ENCODE data around the gene CTSL. TPM values are rescaled to one million over a fixed set of nuclear protein-coding genes. Genes with fewer than 3 reads are reported as not detected.

CTSL gene
- total RNA-seq (2022) (84.2 and 141 TPM in 2 replicates), Bru-seq, nascent RNA (percentile 92 among the genes with signal in this experiment), BruChase-seq, experiment 1, labeled RNA remaining after a 6-hour chase (percentile 97 among the genes with signal in this experiment), BruChase-seq, experiment 2, labeled RNA remaining after a 2-hour chase (percentile 93 among the genes with signal in this experiment)
- long read RNA-seq, transcript CTSL-203 (8 exons, 2,177 nt) = major isoform, 63 of 283 reads
- long read RNA-seq, transcript CTSL-201 (8 exons, 1,436 nt) = minor isoform, 42 of 283 reads
- long read RNA-seq, partial matches to known transcripts = 135 of 283 reads
- long read RNA-seq, other reads (novel, unspliced or antisense) = 43 of 283 reads

- BruUV-seq (replicated peaks) = TSS peak; percentile 29
- TF ChIP-seq CTCF (IDR thresholded peaks at IDR 0.05; ENCODE audit: unreplicated experiment) = peak; percentile 26
- H3K4me1 Mint-ChIP-seq (ENCODE audit: insufficient read depth, unreplicated experiment) = peaks cover 6% of the 10 kb centered on the region
- peak within 1 kb of the TSS; percentile 98 for H3K4me3 Mint-ChIP-seq (ENCODE audit: unreplicated experiment)
- CTCF ChIA-PET = interaction anchor here (1.0 to 2.1 kb wide), 6 partner anchors 10 to 86 kb away, joined by 3 to 10 read pairs (median 4); no protein-coding TSS in a partner anchor
- peak; percentile 78 for DNase-seq (ENCODE audit: unreplicated experiment)
- peak within 1 kb of the TSS; percentile 99 for H3K27ac Mint-ChIP-seq (ENCODE audit: low read depth, unreplicated experiment)
- POLR2A ChIA-PET = interaction anchor here (0.5 to 3.0 kb wide), 22 partner anchors 9 to 661 kb away, joined by 3 to 36 read pairs (median 4); no protein-coding TSS in a partner anchor
- H3K9me3 Mint-ChIP-seq (ENCODE audit: unreplicated experiment) = no peaks in the 10 kb centered on the region
- peaks cover 17% of the 10 kb centered on the region for H3K36me3 Mint-ChIP-seq (ENCODE audit: insufficient read depth, unreplicated experiment)
- intact Hi-C loops (cut with micrococcal nuclease) = loop anchor here (1.0 to 2.0 kb wide), 3 partner anchors 41 to 86 kb away; no protein-coding TSS in a partner anchor
- H3K27me3 Mint-ChIP-seq (ENCODE audit: insufficient read depth, unreplicated experiment) = no peaks in the 10 kb centered on the region
These were observed at the start of gene CTSL for GRCh38 chr9:87725900-87726709. Gene CTSL (plus strand): TSS chr9:87726119. CDS start chr9:87727604, 1,485 bp downstream.

GRCh38 chr9:87676976-87677775 is 48.7 kb upstream of the CTSL start:
- no TSS peak for BruUV-seq (replicated peaks)
- Mint-ChIP-seq H3K36me3 (ENCODE audit: insufficient read depth, unreplicated experiment) (peaks cover 7% of the 10 kb centered on the region), H3K27me3 (ENCODE audit: insufficient read depth, unreplicated experiment) (no peaks in the 10 kb centered on the region), H3K9me3 (ENCODE audit: unreplicated experiment) (no peaks in the 10 kb centered on the region), H3K27ac (ENCODE audit: low read depth, unreplicated experiment) (no peak overlapping the region), H3K4me3 (ENCODE audit: unreplicated experiment) (no peak overlapping the region), H3K4me1 (ENCODE audit: insufficient read depth, unreplicated experiment) (no peaks in the 10 kb centered on the region)
- POLR2A ChIA-PET = interaction anchor here (1.0 kb wide), 1 partner anchor 49 kb away, joined by 3 read pairs; the partner anchor contains the start of gene CTSL
- DNase-seq (ENCODE audit: unreplicated experiment) = no peak
- intact Hi-C loops (cut with micrococcal nuclease) = no loop called here
- TF ChIP-seq CTCF (IDR thresholded peaks at IDR 0.05; ENCODE audit: unreplicated experiment) = no peak
- CTCF ChIA-PET = interaction anchor here (0.6 to 4.5 kb wide), 10 partner anchors 10 to 1262 kb away, joined by 3 to 39 read pairs (median 3); no protein-coding TSS in a partner anchor

- intact Hi-C loops (cut with micrococcal nuclease) = loop anchor here (1.0 kb wide), 1 partner anchor 134 kb away; no protein-coding TSS in a partner anchor
- Mint-ChIP-seq H3K36me3 (ENCODE audit: insufficient read depth, unreplicated experiment) (peaks cover 11% of the 10 kb centered on the region), H3K4me3 (ENCODE audit: unreplicated experiment) (no peak overlapping the region), H3K27me3 (ENCODE audit: insufficient read depth, unreplicated experiment) (no peaks in the 10 kb centered on the region), H3K4me1 (ENCODE audit: insufficient read depth, unreplicated experiment) (no peaks in the 10 kb centered on the region), H3K9me3 (ENCODE audit: unreplicated experiment) (no peaks in the 10 kb centered on the region), H3K27ac (ENCODE audit: low read depth, unreplicated experiment) (no peak overlapping the region)
- ChIA-PET POLR2A (interaction anchor here (0.6 to 1.0 kb wide), 2 partner anchors 48 to 133 kb away, joined by 3 read pairs; partner anchors contain the start of gene CTSL), CTCF (interaction anchor here (0.6 to 4.5 kb wide), 18 partner anchors 15 to 1263 kb away, joined by 3 to 39 read pairs (median 3); no protein-coding TSS in a partner anchor)
- no peak for TF ChIP-seq CTCF (IDR thresholded peaks at IDR 0.05; ENCODE audit: unreplicated experiment)
- no peak for DNase-seq (ENCODE audit: unreplicated experiment)
- no TSS peak for BruUV-seq (replicated peaks)
These were observed 47.9 kb upstream of the CTSL start for GRCh38 chr9:87677776-87678587.

Data from MCF 10A (cell line).